Fibroblast of peridontal ligament (primary cell): ENCODE measurements around the gene NOD1.

ENCODE experiments used
- DNase-seq: peaks from one replicate; pipeline ENCODE4 v3.0.0-alpha.2; 2010; ENCODE audit errors: extremely low read depth

NOD1 gene

GRCh38 chr7:30469303-30469702 is 9.3 kb downstream of the NOD1 start:
- peak; percentile 100 for DNase-seq

GRCh38 chr7:30468791-30469190 is 9.8 kb downstream of the NOD1 start:
- peak; percentile 89 for DNase-seq

- no peak for DNase-seq
Measured at GRCh38 chr7:30468041-30468440, 10.5 kb downstream of the NOD1 start.

GRCh38 chr7:30467271-30467670 is 11.3 kb downstream of the NOD1 start:
- no peak for DNase-seq

GRCh38 chr7:30466266-30466665 is 12.3 kb downstream of the NOD1 start:
- no peak for DNase-seq

- no peak for DNase-seq
Measured at GRCh38 chr7:30465811-30466180, 12.8 kb downstream of the NOD1 start.

GRCh38 chr7:30465046-30465810 is 13.4 kb downstream of the NOD1 start:
- DNase-seq, result peak; percentile 72

- DNase-seq, result peak; percentile 60
Measured at GRCh38 chr7:30464231-30464671, 14.3 kb downstream of the NOD1 start.

- no peak for DNase-seq
Measured at GRCh38 chr7:30463405-30464145, 15.0 kb downstream of the NOD1 start.

- DNase-seq, result no peak
Measured at GRCh38 chr7:30462179-30462578, 16.4 kb downstream of the NOD1 start.

GRCh38 chr7:30460246-30460633 is 18.3 kb downstream of the NOD1 start:
- no peak for DNase-seq

- DNase-seq, result peak; percentile 98
Measured at GRCh38 chr7:30459591-30460245, 18.9 kb downstream of the NOD1 start.

- peak; percentile 64 for DNase-seq
Measured at GRCh38 chr7:30458311-30458710, 20.3 kb downstream of the NOD1 start.

- peak; percentile 52 for DNase-seq
Measured at GRCh38 chr7:30453921-30454320, 24.7 kb downstream of the NOD1 start.

- no peak for DNase-seq
Measured at GRCh38 chr7:30453016-30453415, 25.6 kb downstream of the NOD1 start.

- no peak for DNase-seq
Measured at GRCh38 chr7:30452280-30452930, 26.2 kb downstream of the NOD1 start.

GRCh38 chr7:30451539-30452279 is 26.9 kb downstream of the NOD1 start:
- no peak for DNase-seq

GRCh38 chr7:30450983-30451497 is 27.5 kb downstream of the NOD1 start:
- no peak for DNase-seq

GRCh38 chr7:30450240-30450982 is 28.2 kb downstream of the NOD1 start:
- DNase-seq, result no peak

GRCh38 chr7:30448461-30449189 is 30.0 kb downstream of the NOD1 start:
- no peak for DNase-seq
